Measurements from ENCODE around the gene PDXP. TPM values are rescaled to one million over a fixed set of nuclear protein-coding genes. Genes with fewer than 3 reads are reported as not detected.

PDXP gene
- total and polyA plus RNA-seq, 2 experiments from 2014 or later = 15.0 to 55.6 TPM

- peaks cover 40% of the 10 kb centered on the region for H3F3A ChIP-seq (replicated peaks; ENCODE audit: low read depth)
- H3K4me1 Mint-ChIP-seq = peaks cover 33% of the 10 kb centered on the region
- H3K27me3 ChIP-seq (ENCODE audit: insufficient read depth) = no peaks in the 10 kb centered on the region
- no peak within 1 kb of the TSS for H3K27ac ChIP-seq (ENCODE audit: low read depth)
- no peaks in the 10 kb centered on the region for H3K36me3 ChIP-seq (ENCODE audit: insufficient read depth)
- peaks cover 21% of the 10 kb centered on the region for H3K4me1 ChIP-seq (ENCODE audit: insufficient read depth)
- H3K9me2 ChIP-seq (ENCODE audit: insufficient read depth) = no peaks in the 10 kb centered on the region
- peak within 1 kb of the TSS; percentile 78; the same call in 1 of the 2 replicates for H2AFZ ChIP-seq
- peak; percentile 61 for ATAC-seq
- peaks cover 26% of the 10 kb centered on the region for H3K27me3 Mint-ChIP-seq (ENCODE audit: insufficient read depth, low read depth, poor library complexity)
- H3K4me3 ChIP-seq = peak within 1 kb of the TSS; percentile 89
- peak; percentile 87 for DNase-seq (ENCODE audit: low spot score)
- H3K79me2 ChIP-seq (replicated peaks; ENCODE audit: insufficient read depth) = peaks cover 6% of the 10 kb centered on the region; the same call in 1 of the 2 replicates
- no peak within 1 kb of the TSS for H3K27ac Mint-ChIP-seq
- peak within 1 kb of the TSS; percentile 97 for H3K4me2 ChIP-seq
- no peaks in the 10 kb centered on the region for H3K9me3 Mint-ChIP-seq
- H4K20me1 ChIP-seq (replicated peaks; ENCODE audit: insufficient read depth) = peaks cover 4% of the 10 kb centered on the region; the same call in 1 of the 2 replicates
- H3K36me3 Mint-ChIP-seq (ENCODE audit: low read depth) = peaks cover 8% of the 10 kb centered on the region
- TF ChIP-seq CREB1 (CRISPR knock-in tag; IDR thresholded peaks at IDR 0.05; ENCODE audit: low read depth) (0 out of 2 replicates have a peak, but pooled peaks have one; percentile 4), REST (IDR thresholded peaks at IDR 0.05; ENCODE audit: unreplicated experiment) (no peak), NANOG (IDR thresholded peaks at IDR 0.05; ENCODE audit: borderline replicate concordance) (no peak), JUNB (IDR thresholded peaks at IDR 0.05; ENCODE audit: unreplicated experiment) (no peak), EZH2 (IDR thresholded peaks at IDR 0.05; ENCODE audit: low read depth, unreplicated experiment) (no peak), POLR2AphosphoS5 (IDR thresholded peaks at IDR 0.05; ENCODE audit: low read depth) (peak; percentile 30; the same call in 1 of the 2 replicates), EZH2phosphoT487 (IDR thresholded peaks at IDR 0.05; ENCODE audit: unreplicated experiment) (no peak), ZNF114 (CRISPR knock-in tag; IDR thresholded peaks at IDR 0.05) (no peak), ETS1 (IDR thresholded peaks at IDR 0.05) (no peak), CTCF (conservative IDR thresholded peaks at IDR 0.05; ENCODE audit: low read depth in 2 of 2) (no peak)
- H3K4me3 Mint-ChIP-seq = peak within 1 kb of the TSS; percentile 78
Observed at GRCh38 chr22:37639070-37639760, 19.3 kb upstream of the PDXP start, which contains the start of gene SH3BP1. Gene SH3BP1 (plus strand): TSS chr22:37639669. CDS start chr22:37639788, 119 bp downstream.

Data from GM23338 (cell line).